HG03108 (cell line): ENCODE measurements around the gene SPON1.
"Not testable (repeated sequence)": the region's sequence is repeated elsewhere in the genome, so short reads cannot be mapped to it uniquely, and the experiment has no call there.

ENCODE experiments used
- ATAC-seq: cut with Tn5 transposase; IDR thresholded peaks from one replicate; pipeline ENCODE4 v1.9.1; 2021; ENCODE audit warnings: moderate library complexity; ENCODE audit not compliant: unreplicated experiment

The SPON1 gene

GRCh38 chr11:13962562-13963168 lies at the start of gene SPON1:
SPON1 (plus strand) TSS chr11:13962723; CDS start chr11:13962905, 182 bp downstream.
- no peak for ATAC-seq

- no peak for ATAC-seq
Measured at GRCh38 chr11:13917264-13917663, 45.3 kb upstream of the SPON1 start.

GRCh38 chr11:13917904-13918303 lies 44.6 kb upstream of the SPON1 start:
- ATAC-seq, result no peak

- no peak for ATAC-seq
Measured at GRCh38 chr11:13920756-13921155, 41.8 kb upstream of the SPON1 start.

- ATAC-seq, result no peak
Measured at GRCh38 chr11:13921545-13921944, 41.0 kb upstream of the SPON1 start.

- no peak for ATAC-seq
Measured at GRCh38 chr11:13923182-13923581, 39.3 kb upstream of the SPON1 start.

GRCh38 chr11:13923716-13924650 lies 38.5 kb upstream of the SPON1 start:
- ATAC-seq, result peak; percentile 63

GRCh38 chr11:13924801-13925327 lies 37.7 kb upstream of the SPON1 start:
- ATAC-seq, result no peak

GRCh38 chr11:13926366-13926765 lies 36.2 kb upstream of the SPON1 start:
- not testable (repeated sequence) for ATAC-seq

- ATAC-seq, result no peak
Measured at GRCh38 chr11:13926981-13927380, 35.5 kb upstream of the SPON1 start.

- ATAC-seq, result no peak
Measured at GRCh38 chr11:13927481-13927880, 35.0 kb upstream of the SPON1 start.

GRCh38 chr11:13928566-13929251 lies 33.8 kb upstream of the SPON1 start:
- ATAC-seq, result no peak

GRCh38 chr11:13929395-13929891 lies 33.1 kb upstream of the SPON1 start:
- ATAC-seq, result no peak

GRCh38 chr11:13931356-13931755 lies 31.2 kb upstream of the SPON1 start:
- no peak for ATAC-seq

- not testable (repeated sequence) for ATAC-seq
Measured at GRCh38 chr11:13937154-13937553, 25.4 kb upstream of the SPON1 start.

GRCh38 chr11:13938829-13939228 lies 23.7 kb upstream of the SPON1 start:
- not testable (repeated sequence) for ATAC-seq

GRCh38 chr11:13939961-13940906 lies 22.3 kb upstream of the SPON1 start:
- ATAC-seq, result no peak

- ATAC-seq, result no peak
Measured at GRCh38 chr11:13940907-13941256, 21.6 kb upstream of the SPON1 start.

GRCh38 chr11:13941775-13942174 lies 20.7 kb upstream of the SPON1 start:
- ATAC-seq, result no peak

GRCh38 chr11:13942378-13942777 lies 20.1 kb upstream of the SPON1 start:
- no peak for ATAC-seq
